Uterus (tissue), 2 donors: ENCODE data around the gene MEGF10.

Source experiments
- CTCF ChIP-seq, 4 experiments: fragments of 200-600 bp in 2 of 4; fragments of 450-650 bp in 2 of 4; sonication (generic) in 2 of 4; IDR thresholded peaks; one replicate each; pipeline ENCODE4 v1.5.1; 2016 to 2019; ENCODE audit warnings: antibody characterized with exemption in 4 of 4, mild to moderate bottlenecking in 2 of 4, moderate library complexity in 1 of 4
- POLR2A ChIP-seq, 2 donors: fragments of 450-650 bp; IDR thresholded peaks; one replicate each; pipeline ENCODE4 v1.6.1; 2016; ENCODE audit warnings: antibody characterized with exemption in 2 of 2, mild to moderate bottlenecking in 1 of 2, moderate library complexity in 1 of 2

GRCh38 chr5:127254729-127255284 lies 35.8 kb upstream of the MEGF10 start:
- TF ChIP-seq CTCF (IDR thresholded peaks at IDR 0.05) (no peak), POLR2A (IDR thresholded peaks at IDR 0.05) (no peak)
